ENCODE results near the gene PARD3. TPM values are rescaled to one million over a fixed set of nuclear protein-coding genes. Genes with fewer than 3 reads are reported as not detected.
"Not testable (repeated sequence)": the region's sequence is repeated elsewhere in the genome, so short reads cannot be mapped to it uniquely, and the experiment has no call there.

Gene PARD3
- total RNA-seq, 1 donor from 2014 or later, result 51.2 TPM

DNA sequence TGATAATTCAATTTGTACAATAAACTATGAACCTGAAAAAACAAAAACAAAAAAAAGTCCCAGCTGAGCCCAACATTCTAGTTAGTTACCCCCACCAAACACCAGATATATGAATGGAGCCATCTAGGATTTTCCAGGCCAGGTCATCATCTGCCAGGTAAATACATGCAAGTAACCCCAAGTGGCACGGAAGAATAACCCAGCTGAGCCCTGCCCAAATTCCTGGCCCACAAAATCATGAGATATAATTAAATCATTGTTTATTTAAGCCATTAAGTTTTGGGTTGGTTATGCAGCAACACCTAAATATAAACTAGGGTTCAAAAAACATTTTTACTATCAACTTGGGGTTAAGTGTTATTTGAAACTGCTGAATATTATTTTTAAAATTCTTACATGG is 19.0 kb downstream of the PARD3 start:
- no peak overlapping the region for H3K27ac Mint-ChIP-seq (ENCODE audit: unreplicated experiment)
- H3K36me3 Mint-ChIP-seq (ENCODE audit: low read depth), result no peaks in the 10 kb centered on the region
- H3K27me3 Mint-ChIP-seq (ENCODE audit: low read depth), result no peaks in the 10 kb centered on the region
- peaks cover 29% of the 10 kb centered on the region for H3K4me1 Mint-ChIP-seq
- no peak for DNase-seq (ENCODE audit: low read depth, low spot score)
- no peak overlapping the region for H3K4me3 Mint-ChIP-seq
- H3K9me3 Mint-ChIP-seq, result no peaks in the 10 kb centered on the region
- TF ChIP-seq, protein P1, sequence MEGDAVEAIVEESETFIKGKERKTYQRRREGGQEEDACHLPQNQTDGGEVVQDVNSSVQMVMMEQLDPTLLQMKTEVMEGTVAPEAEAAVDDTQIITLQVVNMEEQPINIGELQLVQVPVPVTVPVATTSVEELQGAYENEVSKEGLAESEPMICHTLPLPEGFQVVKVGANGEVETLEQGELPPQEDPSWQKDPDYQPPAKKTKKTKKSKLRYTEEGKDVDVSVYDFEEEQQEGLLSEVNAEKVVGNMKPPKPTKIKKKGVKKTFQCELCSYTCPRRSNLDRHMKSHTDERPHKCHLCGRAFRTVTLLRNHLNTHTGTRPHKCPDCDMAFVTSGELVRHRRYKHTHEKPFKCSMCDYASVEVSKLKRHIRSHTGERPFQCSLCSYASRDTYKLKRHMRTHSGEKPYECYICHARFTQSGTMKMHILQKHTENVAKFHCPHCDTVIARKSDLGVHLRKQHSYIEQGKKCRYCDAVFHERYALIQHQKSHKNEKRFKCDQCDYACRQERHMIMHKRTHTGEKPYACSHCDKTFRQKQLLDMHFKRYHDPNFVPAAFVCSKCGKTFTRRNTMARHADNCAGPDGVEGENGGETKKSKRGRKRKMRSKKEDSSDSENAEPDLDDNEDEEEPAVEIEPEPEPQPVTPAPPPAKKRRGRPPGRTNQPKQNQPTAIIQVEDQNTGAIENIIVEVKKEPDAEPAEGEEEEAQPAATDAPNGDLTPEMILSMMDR (conservative IDR thresholded peaks at IDR 0.05), result no peak

DNA sequence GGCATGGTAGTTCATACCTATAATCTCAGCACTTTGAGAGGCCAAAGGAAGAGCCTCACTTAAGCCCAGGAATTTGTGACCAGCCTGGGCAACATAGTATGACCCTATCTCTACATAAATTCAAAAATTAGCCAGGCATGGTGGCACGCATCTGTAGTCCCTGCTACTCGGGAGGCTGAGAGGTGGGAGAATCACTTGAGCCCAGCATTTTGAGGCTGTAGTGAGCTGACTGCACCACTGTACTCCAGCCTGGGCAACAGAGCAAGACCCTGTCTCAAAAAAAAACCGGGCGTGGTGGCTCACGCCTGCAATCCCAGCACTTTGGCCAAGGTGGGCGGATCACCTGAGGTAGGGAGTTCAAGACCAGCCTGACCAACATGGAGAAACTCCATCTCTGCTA is 19.8 kb downstream of the PARD3 start:
- H3K4me1 Mint-ChIP-seq, result peaks cover 28% of the 10 kb centered on the region
- H3K9me3 Mint-ChIP-seq, result no peaks in the 10 kb centered on the region
- no peaks in the 10 kb centered on the region for H3K36me3 Mint-ChIP-seq (ENCODE audit: low read depth)
- no peak overlapping the region for H3K27ac Mint-ChIP-seq (ENCODE audit: unreplicated experiment)
- TF ChIP-seq, protein P1 (conservative IDR thresholded peaks at IDR 0.05), result no peak
- no peak overlapping the region for H3K4me3 Mint-ChIP-seq
- DNase-seq (ENCODE audit: low read depth, low spot score), result no peak
- no peaks in the 10 kb centered on the region for H3K27me3 Mint-ChIP-seq (ENCODE audit: low read depth)

DNA sequence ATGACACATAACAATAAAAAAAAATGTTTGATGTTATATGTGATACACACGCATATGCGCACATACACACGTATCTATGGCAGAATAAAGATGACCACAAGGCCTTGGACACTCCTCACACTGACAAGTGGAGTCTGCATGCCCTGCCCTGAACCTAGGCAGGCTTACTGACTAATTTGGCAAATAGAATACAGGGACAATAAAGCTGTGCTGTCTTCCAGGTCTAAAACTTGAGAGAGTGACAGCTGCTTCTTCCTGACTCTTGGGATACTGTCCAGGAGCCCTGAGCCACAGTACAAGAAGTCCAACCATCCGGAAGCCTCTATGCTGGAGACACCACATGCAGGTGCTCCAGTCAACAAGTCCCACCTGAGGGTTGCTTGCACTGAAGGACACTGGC is 20.3 kb downstream of the PARD3 start:
- no peak overlapping the region for H3K4me3 Mint-ChIP-seq
- DNase-seq (ENCODE audit: low read depth, low spot score), result no peak
- no peaks in the 10 kb centered on the region for H3K36me3 Mint-ChIP-seq (ENCODE audit: low read depth)
- no peaks in the 10 kb centered on the region for H3K9me3 Mint-ChIP-seq
- no peak overlapping the region for H3K27ac Mint-ChIP-seq (ENCODE audit: unreplicated experiment)
- TF ChIP-seq, protein P1 (conservative IDR thresholded peaks at IDR 0.05), result no peak
- no peaks in the 10 kb centered on the region for H3K27me3 Mint-ChIP-seq (ENCODE audit: low read depth)
- peaks cover 32% of the 10 kb centered on the region for H3K4me1 Mint-ChIP-seq

DNA sequence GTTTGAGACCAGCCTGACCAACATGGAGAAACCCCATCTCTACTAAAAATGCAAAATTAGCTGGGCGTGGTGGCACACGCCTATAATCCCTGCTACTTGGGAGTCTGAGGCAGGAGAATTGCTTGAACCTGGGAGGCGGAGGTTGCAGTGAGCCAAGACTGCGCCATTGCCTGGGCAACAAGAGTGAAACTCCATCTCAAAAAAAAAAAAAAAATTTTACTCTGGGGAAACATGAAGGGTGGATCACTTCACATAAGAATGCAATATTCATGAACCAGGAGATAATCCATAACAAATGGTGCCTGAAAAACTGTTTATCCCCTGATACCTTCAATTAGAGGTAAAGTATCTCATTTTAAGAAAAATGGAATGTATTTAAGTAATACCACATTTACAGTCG is 21.5 kb downstream of the PARD3 start:
- H3K27me3 Mint-ChIP-seq (ENCODE audit: low read depth); H3K36me3 Mint-ChIP-seq (ENCODE audit: low read depth); DNase-seq (ENCODE audit: low read depth, low spot score); H3K4me3 Mint-ChIP-seq; H3K9me3 Mint-ChIP-seq; H3K27ac Mint-ChIP-seq (ENCODE audit: unreplicated experiment): not testable (repeated sequence)
- peaks cover 32% of the 10 kb centered on the region for H3K4me1 Mint-ChIP-seq

DNA sequence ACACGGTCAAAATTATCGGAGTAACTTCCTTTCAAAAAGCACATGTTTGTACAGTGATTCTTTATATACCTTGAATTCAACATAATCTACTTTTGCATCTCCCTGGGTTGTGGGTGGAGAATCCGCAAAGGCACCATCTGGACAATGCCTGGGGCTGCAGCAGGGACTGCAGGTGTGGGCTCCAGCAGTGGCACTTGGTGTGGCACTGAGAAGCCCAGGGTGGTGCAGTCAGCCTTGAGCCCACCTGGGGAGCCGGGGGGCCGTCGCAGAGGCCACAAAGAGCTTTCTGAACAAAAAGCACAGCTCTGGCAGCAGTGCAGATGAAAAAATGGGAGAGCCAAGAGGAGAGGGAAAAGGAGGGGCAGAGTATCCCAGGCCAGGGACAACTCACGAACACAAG is 22.2 kb downstream of the PARD3 start:
- Mint-ChIP-seq H3K4me3 (no peak overlapping the region), H3K36me3 (ENCODE audit: low read depth) (no peaks in the 10 kb centered on the region), H3K9me3 (no peaks in the 10 kb centered on the region), H3K4me1 (peaks cover 32% of the 10 kb centered on the region), H3K27me3 (ENCODE audit: low read depth) (no peaks in the 10 kb centered on the region), H3K27ac (ENCODE audit: unreplicated experiment) (peak overlapping the region; percentile 88)
- TF ChIP-seq, protein P1 (conservative IDR thresholded peaks at IDR 0.05), result no peak
- no peak for DNase-seq (ENCODE audit: low read depth, low spot score)

DNA sequence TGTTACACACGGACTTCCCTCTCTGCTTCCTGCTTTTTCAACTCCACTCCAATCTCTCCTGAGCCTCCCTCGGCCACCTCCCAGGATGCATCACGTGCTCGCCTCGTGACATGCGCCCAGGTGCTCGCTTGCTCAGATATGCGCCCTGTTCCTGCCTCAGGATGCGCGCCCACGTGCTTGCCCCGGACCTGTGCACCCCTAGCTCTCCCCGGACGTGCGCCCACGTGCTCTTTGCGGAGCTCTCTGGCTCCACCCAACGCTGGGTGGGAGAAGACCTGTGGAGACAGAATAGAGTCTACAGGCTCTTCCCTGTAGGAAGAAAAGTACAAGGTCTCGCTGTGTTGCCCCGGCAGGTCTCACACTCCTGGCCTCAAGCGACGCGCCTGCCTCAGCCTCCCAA is 23.1 kb downstream of the PARD3 start:
- TF ChIP-seq, protein P1 (conservative IDR thresholded peaks at IDR 0.05), result no peak
- H3K36me3 Mint-ChIP-seq (ENCODE audit: low read depth), result no peaks in the 10 kb centered on the region
- no peaks in the 10 kb centered on the region for H3K27me3 Mint-ChIP-seq (ENCODE audit: low read depth)
- peak overlapping the region; percentile 17 for H3K4me3 Mint-ChIP-seq
- peaks cover 32% of the 10 kb centered on the region for H3K4me1 Mint-ChIP-seq
- DNase-seq (ENCODE audit: low read depth, low spot score), result no peak
- H3K27ac Mint-ChIP-seq (ENCODE audit: unreplicated experiment), result no peak overlapping the region
- no peaks in the 10 kb centered on the region for H3K9me3 Mint-ChIP-seq

Data from neural crest cell (in vitro differentiated cells).